ENCODE results near the gene CORT. TPM values are rescaled to one million over a fixed set of nuclear protein-coding genes. Genes with fewer than 3 reads are reported as not detected.

The CORT gene
- total and polyA plus RNA-seq, 2 experiments from 2014 or later: 0.22 TPM; not detected in 1

DNA sequence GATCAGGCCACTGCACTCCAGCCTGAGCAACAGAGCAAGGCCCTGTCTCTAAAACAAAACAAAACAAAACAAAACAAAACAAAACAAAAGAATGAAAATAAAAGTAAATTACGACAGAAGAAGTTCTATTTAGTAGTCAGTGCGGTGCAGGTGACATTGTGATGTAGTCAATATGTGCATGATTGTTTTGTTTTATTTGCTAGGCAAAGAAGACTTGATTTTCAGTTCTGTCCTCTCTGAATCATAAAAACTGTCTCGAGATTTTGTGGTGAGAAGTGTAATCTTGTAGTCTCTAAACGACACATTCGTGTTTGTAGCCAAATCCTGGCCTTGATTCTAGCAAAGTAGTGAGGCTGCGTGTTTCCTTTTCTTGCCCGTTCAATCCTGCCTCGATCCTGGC lies 48.4 kb downstream of the CORT start:
- in situ Hi-C loops (cut with MboI): loop anchor here (5.0 kb wide), 1 partner anchor 369 kb away; no protein-coding TSS in a partner anchor
- WGBS, 2 experiments (ENCODE audit: low coverage in 1 of 2, low lambda C conversion rate in 2 of 2, missing lambda C conversion rate in 2 of 2): 91 to 92% methylated on average over 8 of the region's 8 CpGs

More for the DNA sequence above, 48.4 kb downstream of the CORT start:
- H3K9ac ChIP-seq: no peak overlapping the region
- H4K20me1 ChIP-seq (ENCODE audit: insufficient read depth): no peaks in the 10 kb centered on the region; the same call in 1 of the 2 replicates
- no peak overlapping the region for H2AFZ ChIP-seq
- H3K9me2 ChIP-seq (ENCODE audit: insufficient read depth): no peaks in the 10 kb centered on the region
- H3K79me2 ChIP-seq (ENCODE audit: insufficient read depth): peaks cover 86% of the 10 kb centered on the region
- no peak overlapping the region for H3K27ac ChIP-seq
- peaks cover 10% of the 10 kb centered on the region for H3K4me1 ChIP-seq (ENCODE audit: insufficient read depth)
- no peaks in the 10 kb centered on the region for H3K27me3 ChIP-seq (replicated peaks; ENCODE audit: insufficient read depth)
- no peak overlapping the region for H3K4me2 ChIP-seq (ENCODE audit: unreplicated experiment)
- 0 out of 2 replicates have a peak, but pooled peaks cover 4% of the 10 kb centered on the region for H3F3A ChIP-seq (ENCODE audit: insufficient read depth)
- no peak for DNase-seq
- no peaks in the 10 kb centered on the region for H3K9me3 ChIP-seq (ENCODE audit: low read depth)
- H3K4me3 ChIP-seq: no peak overlapping the region
- no peaks in the 10 kb centered on the region for H3K36me3 ChIP-seq (ENCODE audit: low read depth)
- TF ChIP-seq EZH2phosphoT487 (IDR thresholded peaks at IDR 0.05; ENCODE audit: insufficient read depth, low read depth) (no peak), EZH2 (IDR thresholded peaks at IDR 0.05; ENCODE audit: insufficient read depth, poor library complexity, severe bottlenecking) (no peak)

Other genes with a start within 250 kb of the CORT start
- gene KIF1B, start 239.5 kb upstream of the CORT start, total RNA-seq (2014; rRNA removed; shearing (Covaris generic)): 24.8 and 25.8 TPM in 2 replicates
- 14.7 and 14.8 TPM in 2 replicates for gene KIF1B, start 239.5 kb upstream of the CORT start, polyA plus RNA-seq (2016; fragmentation: Nextera tagmentation; extraction: Ambion mirVana)
- gene PGD, start 51.0 kb upstream of the CORT start, total RNA-seq (2014; rRNA removed; shearing (Covaris generic)): 51.7 and 59.1 TPM in 2 replicates
- 61.4 and 64.4 TPM in 2 replicates for gene PGD, start 51.0 kb upstream of the CORT start, polyA plus RNA-seq (2016; fragmentation: Nextera tagmentation; extraction: Ambion mirVana)
- 12.6 and 25.4 TPM in 2 replicates for gene CENPS, start 19.6 kb upstream of the CORT start, total RNA-seq (2014; rRNA removed; shearing (Covaris generic))
- gene CENPS, start 19.6 kb upstream of the CORT start, polyA plus RNA-seq (2016; fragmentation: Nextera tagmentation; extraction: Ambion mirVana): 34.1 and 34.3 TPM in 2 replicates
- 27.9 and 35.0 TPM in 2 replicates for gene DFFA, start 22.5 kb downstream of the CORT start, total RNA-seq (2014; rRNA removed; shearing (Covaris generic))
- 50.3 and 52.5 TPM in 2 replicates for gene DFFA, start 22.5 kb downstream of the CORT start, polyA plus RNA-seq (2016; fragmentation: Nextera tagmentation; extraction: Ambion mirVana)
- gene PEX14, start 24.9 kb downstream of the CORT start, total RNA-seq (2014; rRNA removed; shearing (Covaris generic)): 13.9 and 16.9 TPM in 2 replicates
- gene PEX14, start 24.9 kb downstream of the CORT start, polyA plus RNA-seq (2016; fragmentation: Nextera tagmentation; extraction: Ambion mirVana): 20.1 and 22.4 TPM in 2 replicates